ENCODE measurements around the gene GFRA1.

DNA sequence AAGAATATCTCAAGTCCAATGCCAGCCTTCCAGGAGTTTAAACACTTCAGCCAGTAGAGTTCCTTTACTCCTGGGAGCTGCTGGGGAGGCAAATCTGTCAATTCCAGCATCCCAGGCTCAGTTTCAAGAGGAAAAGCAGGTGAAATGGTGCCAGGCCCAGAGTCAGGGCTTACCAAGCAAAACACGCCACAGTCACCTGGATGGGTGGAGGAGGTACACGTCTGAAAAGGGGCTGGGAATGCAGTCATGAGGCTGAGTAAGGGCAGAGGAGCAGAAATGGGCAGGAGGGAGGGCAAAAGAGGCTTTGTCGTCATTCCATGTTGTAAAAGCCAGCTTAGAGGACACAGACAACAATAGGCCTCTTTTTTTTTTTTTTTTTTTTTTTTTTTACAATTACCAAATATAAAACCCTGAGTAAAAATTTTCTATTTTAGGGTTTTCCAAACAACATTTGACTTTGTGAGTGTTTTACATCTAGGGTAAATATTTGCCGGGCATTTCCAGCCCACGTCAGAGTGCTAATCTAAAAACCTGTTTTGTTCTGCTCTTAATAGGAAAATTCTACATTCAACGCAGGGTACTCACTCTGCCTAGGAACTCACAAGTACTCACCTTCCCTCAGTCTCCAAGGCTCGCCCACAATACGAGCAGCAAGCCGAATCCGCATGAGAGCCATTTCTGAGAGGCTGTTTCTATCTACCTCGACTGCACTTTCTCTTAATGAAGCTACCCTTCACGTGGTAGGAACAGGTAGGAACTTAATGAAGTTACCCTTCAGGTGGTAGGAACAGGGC, 21.2 kb downstream of the GFRA1 start:
- TF ChIP-seq, protein P1, sequence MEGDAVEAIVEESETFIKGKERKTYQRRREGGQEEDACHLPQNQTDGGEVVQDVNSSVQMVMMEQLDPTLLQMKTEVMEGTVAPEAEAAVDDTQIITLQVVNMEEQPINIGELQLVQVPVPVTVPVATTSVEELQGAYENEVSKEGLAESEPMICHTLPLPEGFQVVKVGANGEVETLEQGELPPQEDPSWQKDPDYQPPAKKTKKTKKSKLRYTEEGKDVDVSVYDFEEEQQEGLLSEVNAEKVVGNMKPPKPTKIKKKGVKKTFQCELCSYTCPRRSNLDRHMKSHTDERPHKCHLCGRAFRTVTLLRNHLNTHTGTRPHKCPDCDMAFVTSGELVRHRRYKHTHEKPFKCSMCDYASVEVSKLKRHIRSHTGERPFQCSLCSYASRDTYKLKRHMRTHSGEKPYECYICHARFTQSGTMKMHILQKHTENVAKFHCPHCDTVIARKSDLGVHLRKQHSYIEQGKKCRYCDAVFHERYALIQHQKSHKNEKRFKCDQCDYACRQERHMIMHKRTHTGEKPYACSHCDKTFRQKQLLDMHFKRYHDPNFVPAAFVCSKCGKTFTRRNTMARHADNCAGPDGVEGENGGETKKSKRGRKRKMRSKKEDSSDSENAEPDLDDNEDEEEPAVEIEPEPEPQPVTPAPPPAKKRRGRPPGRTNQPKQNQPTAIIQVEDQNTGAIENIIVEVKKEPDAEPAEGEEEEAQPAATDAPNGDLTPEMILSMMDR (IDR thresholded peaks at IDR 0.05 in 8 of 11, conservative IDR thresholded peaks at IDR 0.05 in 3 of 11) = no peak
- TF ChIP-seq POLR2A (IDR thresholded peaks at IDR 0.05) (no peak), POLR2AphosphoS5 (IDR thresholded peaks at IDR 0.05) (no peak)

Data from spleen (tissue), 7 donors.